ENCODE results near the gene GPX5.
A peak's percentile ranks its signal among the peaks of the same experiment; 100 is the strongest.
"Not testable (repeated sequence)": the region's sequence is repeated elsewhere in the genome, so short reads cannot be mapped to it uniquely, and the experiment has no call there.

Gene GPX5

DNA sequence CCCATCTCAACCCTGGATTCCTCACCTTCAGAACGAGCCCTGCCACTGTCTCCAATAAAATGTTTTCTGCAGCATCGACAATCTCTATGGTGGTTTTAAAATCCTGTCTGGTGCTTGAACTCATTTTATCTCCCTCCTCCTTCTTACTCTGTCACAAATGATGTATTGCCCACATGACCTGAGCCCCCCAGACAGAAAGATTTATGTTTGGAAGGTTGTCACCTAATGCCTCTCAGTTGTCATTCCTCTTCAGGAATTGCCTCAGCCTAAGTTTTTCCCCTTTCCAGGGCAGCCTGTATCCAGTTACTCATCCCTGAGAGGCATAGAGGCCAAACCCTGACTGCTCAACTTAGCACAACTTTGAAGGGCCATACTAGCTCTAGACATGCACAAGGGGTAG, 9.2 kb downstream of the GPX5 start:
- Mint-ChIP-seq H3K4me3 (no peak overlapping the region), H3K27me3 (ENCODE audit: low read depth) (peaks cover 70% of the 10 kb centered on the region), H3K4me1 (ENCODE audit: low read depth) (peaks cover 8% of the 10 kb centered on the region), H3K27ac (no peak overlapping the region), H3K9me3 (no peaks in the 10 kb centered on the region), H3K36me3 (ENCODE audit: low read depth) (no peaks in the 10 kb centered on the region)

DNA sequence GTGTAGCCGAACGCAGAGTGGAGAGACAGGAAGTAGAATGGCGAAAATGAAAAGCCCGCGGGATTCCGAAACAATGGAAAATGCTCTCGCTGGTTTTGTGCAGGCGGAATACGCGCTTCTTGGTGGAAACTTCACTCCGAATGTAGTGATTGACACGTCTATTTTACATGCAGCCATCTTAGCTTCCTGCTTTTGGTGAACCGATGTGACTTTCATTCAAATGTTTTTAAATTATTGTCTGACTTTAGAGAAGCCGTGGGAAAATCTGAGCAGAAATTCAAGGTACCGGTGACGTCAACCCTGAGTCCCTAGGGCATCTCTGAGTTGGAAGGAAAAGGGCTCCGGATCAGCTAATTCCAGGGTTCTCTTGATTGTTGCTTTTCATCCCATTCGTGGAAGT, 11.4 kb downstream of the GPX5 start:
- Mint-ChIP-seq H3K36me3 (ENCODE audit: low read depth) (no peaks in the 10 kb centered on the region), H3K4me1 (ENCODE audit: low read depth) (peaks cover 10% of the 10 kb centered on the region), H3K4me3 (peak overlapping the region; percentile 58), H3K9me3 (no peaks in the 10 kb centered on the region), H3K27me3 (ENCODE audit: low read depth) (peaks cover 65% of the 10 kb centered on the region), H3K27ac (no peak overlapping the region)

DNA sequence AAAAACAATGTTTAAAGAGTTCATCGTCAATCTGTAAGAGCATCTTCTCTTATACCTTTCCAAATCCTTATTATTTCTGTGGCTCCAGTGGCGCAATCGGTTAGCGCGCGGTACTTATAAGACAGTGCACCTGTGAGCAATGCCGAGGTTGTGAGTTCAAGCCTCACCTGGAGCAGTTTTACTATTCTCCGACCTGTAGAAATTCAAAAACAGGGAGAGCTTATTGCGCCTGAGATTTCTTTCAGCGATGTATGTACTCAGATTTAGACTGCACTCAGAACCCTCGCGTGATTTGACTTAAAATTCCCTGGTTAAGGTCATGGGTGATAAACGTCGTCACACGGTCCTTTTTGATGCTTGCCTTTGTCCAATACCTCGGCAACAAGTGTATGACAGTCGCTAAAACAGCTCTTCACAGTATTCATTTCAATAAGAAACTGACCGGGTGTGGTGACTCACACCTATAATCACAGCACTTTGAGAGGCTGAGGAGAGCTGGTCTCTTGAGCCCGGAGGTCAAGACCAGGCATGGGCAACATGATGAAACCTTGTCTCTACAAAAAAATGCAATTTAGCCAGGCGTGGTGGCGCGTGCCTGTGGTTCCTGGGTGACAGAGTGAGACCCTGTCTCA, 11.9 kb downstream of the GPX5 start:
- Mint-ChIP-seq H3K9me3 (no peaks in the 10 kb centered on the region), H3K4me3 (no peak overlapping the region), H3K4me1 (ENCODE audit: low read depth) (peaks cover 16% of the 10 kb centered on the region), H3K27me3 (ENCODE audit: low read depth) (peaks cover 70% of the 10 kb centered on the region), H3K27ac (no peak overlapping the region), H3K36me3 (ENCODE audit: low read depth) (no peaks in the 10 kb centered on the region)

DNA sequence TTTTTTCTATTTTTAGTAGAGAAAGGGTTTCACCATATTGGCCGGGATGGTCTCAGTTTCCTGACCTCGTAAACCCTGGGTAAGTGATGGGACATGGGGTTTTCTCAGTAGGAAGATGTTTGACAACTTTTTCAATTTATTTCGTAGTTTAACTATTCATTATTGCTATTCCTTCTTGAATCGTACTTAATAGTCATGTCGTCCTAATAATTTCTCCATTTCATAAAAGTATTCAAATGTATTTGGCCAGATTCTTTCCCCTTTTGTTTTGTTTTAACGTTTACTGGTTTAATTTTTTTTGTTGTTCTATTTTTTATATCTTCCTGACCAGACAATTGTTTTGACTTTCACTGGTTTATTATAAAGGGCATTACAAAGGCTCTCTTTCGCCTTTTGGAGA, 16.3 kb downstream of the GPX5 start:
- H3K4me3 Mint-ChIP-seq, result peak overlapping the region; percentile 83
- no peaks in the 10 kb centered on the region for H3K9me3 Mint-ChIP-seq
- peaks cover 70% of the 10 kb centered on the region for H3K27me3 Mint-ChIP-seq (ENCODE audit: low read depth)
- H3K36me3 Mint-ChIP-seq (ENCODE audit: low read depth), result peaks cover 3% of the 10 kb centered on the region
- peaks cover 24% of the 10 kb centered on the region for H3K4me1 Mint-ChIP-seq (ENCODE audit: low read depth)
- no peak overlapping the region for H3K27ac Mint-ChIP-seq

DNA sequence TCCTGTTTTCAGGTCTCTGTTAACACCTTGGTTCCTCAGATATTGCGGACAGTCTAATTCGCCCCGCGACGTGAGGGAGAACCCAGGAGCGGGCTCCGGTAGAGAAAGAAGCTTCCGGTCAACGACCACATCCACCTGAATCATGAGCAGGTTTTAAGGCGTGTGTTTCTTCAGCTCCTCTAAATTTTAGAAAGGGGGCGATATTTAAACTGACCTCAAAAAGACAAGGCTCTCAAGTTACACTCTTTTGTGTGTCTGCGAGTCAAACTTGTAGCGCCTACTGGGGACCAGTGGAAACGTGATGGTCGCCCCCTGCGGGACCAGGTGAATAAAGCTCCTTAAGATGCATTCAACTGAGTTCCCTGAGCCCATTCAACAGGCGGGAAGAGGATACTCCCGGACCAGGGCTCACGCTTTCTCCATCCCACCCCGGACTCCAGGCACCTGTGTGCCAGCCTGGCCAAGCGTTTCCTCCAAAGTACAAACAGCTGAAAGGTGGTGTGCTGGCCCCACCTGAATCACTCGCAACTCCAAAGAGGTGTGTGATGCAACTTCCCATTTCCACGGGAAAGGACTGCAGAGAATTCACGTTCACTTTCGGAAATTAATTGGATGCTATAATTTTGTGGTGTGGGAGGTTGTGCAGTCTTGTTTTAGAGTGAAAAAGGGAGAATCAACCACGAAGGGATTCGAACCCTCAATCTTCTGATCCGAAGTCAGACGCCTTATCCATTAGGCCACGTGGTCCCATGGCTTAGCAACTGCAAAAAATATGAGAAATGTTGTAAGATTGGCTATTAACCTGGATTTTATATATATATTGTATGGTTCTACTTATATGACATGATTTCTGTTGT, 17.0 kb downstream of the GPX5 start:
- no peaks in the 10 kb centered on the region for H3K9me3 Mint-ChIP-seq
- H3K27me3 Mint-ChIP-seq (ENCODE audit: low read depth), result peaks cover 72% of the 10 kb centered on the region
- peak overlapping the region; percentile 83 for H3K4me3 Mint-ChIP-seq
- peaks cover 3% of the 10 kb centered on the region for H3K36me3 Mint-ChIP-seq (ENCODE audit: low read depth)
- peak overlapping the region; percentile 74 for H3K27ac Mint-ChIP-seq
- peaks cover 22% of the 10 kb centered on the region for H3K4me1 Mint-ChIP-seq (ENCODE audit: low read depth)

DNA sequence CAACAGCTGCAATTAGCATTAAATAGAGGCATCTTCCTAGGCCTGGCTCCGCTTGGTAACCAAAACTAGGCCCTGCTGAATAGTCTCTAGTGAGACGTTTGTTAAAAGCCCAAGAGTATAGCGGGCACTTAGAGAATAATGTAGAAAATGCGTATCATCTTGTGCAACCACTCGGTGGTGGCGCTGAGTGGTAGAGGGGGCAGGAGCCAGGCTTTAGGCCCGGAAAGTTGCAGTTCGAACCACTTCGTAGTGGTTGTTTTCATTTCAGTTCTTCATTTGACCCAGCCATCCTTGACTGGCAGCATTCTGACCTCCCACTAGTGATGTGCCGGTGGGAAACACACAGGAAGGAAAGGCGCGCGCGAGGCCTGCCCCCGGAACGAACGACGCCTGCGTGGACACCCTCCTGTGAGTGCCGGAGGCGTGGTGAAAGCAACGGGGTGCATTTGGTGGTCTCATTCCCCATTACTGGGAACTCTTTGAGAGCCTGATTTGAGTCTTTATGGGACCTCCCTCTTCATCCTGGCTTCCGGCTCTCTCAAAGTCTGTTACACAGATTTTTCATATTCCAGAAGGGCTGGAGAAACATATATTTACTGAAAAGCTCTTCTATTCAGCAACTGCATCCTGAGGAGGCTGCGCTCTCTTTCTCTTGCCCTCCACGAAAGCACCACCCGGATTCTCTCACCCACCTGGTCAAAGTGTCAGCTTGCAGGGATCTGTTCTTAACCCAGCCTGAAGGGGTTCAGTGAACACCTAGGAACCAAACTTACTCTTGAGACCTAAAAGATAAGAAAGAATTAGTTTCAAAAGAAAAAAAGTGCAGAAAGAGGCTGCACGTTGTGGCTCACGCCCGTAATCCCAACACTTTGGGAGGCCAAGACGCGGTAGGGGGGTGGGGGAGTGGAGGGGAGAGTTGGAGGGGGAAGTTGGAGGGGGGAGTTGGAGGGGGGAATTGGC, 18.2 kb downstream of the GPX5 start:
- no peaks in the 10 kb centered on the region for H3K9me3 Mint-ChIP-seq
- H3K4me3 Mint-ChIP-seq, result peak overlapping the region; percentile 63
- peaks cover 3% of the 10 kb centered on the region for H3K36me3 Mint-ChIP-seq (ENCODE audit: low read depth)
- no peak overlapping the region for H3K27ac Mint-ChIP-seq
- H3K4me1 Mint-ChIP-seq (ENCODE audit: low read depth), result peaks cover 22% of the 10 kb centered on the region
- H3K27me3 Mint-ChIP-seq (ENCODE audit: low read depth), result peaks cover 72% of the 10 kb centered on the region

DNA sequence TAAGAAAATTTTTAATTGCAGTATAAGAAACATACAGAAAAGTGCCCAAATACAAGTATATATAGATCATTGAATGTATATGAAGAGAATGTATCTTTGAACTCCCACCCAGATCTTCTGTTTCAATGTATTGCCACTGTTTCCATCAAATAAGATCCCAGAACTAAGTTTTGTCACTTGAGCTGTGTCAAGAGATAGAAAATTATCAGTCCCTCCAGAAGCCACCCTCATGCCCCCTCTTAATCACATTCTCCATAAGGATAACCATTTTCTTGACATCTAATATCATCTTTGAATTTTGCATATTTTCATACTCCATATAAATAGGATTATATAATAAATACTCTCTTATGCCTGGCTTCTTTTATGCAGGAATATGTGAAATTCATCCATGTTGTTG, 20.3 kb downstream of the GPX5 start:
- Mint-ChIP-seq H3K9me3 (no peaks in the 10 kb centered on the region), H3K4me3 (no peak overlapping the region), H3K4me1 (ENCODE audit: low read depth) (peaks cover 22% of the 10 kb centered on the region), H3K27me3 (ENCODE audit: low read depth) (peaks cover 63% of the 10 kb centered on the region), H3K27ac (no peak overlapping the region), H3K36me3 (ENCODE audit: low read depth) (peaks cover 3% of the 10 kb centered on the region)

DNA sequence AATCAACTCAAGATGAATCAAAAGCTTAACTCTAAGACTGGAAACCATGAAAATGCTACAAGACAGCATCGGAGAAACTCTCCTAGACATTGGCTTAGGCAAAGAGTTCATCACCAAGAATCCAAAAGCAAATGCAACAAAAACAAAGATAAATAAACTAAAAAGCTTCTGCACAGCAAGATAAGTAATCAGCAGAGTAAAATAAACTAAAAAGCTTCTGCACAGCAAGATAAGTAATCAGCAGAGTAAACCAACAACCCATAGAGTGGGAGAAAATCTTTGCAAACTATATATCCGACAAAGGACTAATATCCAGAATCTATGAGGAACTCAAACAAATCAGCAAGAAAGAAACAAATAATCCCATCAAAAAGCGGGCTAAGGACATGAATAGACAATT, 21.3 kb downstream of the GPX5 start:
- not testable (repeated sequence) for H3K36me3 Mint-ChIP-seq (ENCODE audit: low read depth); H3K27ac Mint-ChIP-seq; H3K4me3 Mint-ChIP-seq; H3K9me3 Mint-ChIP-seq
- peaks cover 64% of the 10 kb centered on the region for H3K27me3 Mint-ChIP-seq (ENCODE audit: low read depth)
- H3K4me1 Mint-ChIP-seq (ENCODE audit: low read depth), result peaks cover 20% of the 10 kb centered on the region

DNA sequence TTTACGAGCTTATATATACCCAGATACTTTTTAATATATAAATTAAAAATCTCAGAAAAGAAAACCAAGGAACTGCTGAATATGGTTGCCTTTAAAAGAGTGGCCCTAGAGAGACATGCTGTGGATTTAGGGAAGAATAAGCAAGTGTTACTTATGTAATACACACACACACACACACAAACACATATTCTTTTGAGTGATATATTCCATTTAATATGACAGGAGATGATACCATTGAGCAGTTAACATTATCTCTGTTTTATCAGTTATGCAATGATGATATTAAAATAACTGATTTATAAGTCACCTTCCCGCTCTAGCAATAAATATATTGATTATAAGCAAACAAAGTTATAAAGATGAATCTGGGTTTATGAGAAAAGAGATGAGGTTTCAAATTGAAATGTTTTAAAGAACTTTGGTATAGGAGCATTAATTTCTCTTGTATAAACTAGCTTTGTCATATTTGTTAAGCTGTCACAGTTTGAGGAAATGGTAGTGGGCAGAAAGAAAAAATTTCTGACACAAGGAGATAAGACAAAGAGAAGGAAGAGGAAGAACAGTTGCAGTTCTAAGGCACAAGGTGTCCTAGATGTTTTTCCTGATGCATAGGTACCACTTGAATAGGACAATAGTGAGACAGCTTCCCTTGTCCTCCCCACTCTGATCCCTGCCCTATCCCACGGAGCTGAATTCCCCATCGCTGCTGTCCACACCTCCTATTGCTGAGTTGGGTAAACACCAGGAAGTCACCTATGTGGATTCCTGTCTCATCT, 26.4 kb downstream of the GPX5 start:
- Mint-ChIP-seq H3K27me3 (ENCODE audit: low read depth) (peaks cover 62% of the 10 kb centered on the region), H3K27ac (no peak overlapping the region), H3K9me3 (no peaks in the 10 kb centered on the region), H3K4me3 (no peak overlapping the region), H3K36me3 (ENCODE audit: low read depth) (no peaks in the 10 kb centered on the region), H3K4me1 (ENCODE audit: low read depth) (peaks cover 4% of the 10 kb centered on the region)

DNA sequence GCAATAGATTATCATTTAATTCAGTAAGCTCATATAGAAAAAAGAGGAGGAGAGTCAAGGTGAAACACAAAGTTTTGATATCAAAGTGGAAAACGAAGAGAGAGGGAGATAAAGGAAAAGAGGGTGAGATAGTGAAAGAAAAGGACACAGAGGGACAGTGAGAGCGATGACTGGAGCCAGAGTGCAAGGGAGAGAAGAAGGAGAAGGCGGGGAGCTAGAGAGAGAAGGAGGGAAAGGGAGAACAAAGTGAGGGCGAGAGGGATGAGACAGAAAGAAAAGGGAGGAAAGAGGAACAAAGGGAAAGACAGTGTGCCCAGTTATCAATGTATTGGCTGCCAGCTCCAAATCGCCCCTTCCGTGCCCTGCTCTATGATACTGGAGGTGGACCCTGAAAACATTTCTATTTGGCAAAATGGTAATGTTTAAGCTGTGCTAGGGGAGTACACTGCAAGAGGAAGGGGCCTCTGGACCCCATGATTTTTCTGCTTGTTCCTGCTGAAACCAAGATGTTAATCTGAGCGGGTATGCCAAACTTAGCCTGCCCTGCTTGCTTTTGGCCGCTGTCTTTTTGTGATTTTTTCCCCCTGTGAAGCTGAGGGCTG, 27.8 kb downstream of the GPX5 start:
- Mint-ChIP-seq H3K36me3 (ENCODE audit: low read depth) (no peaks in the 10 kb centered on the region), H3K9me3 (no peaks in the 10 kb centered on the region), H3K27ac (no peak overlapping the region), H3K27me3 (ENCODE audit: low read depth) (peaks cover 52% of the 10 kb centered on the region), H3K4me1 (ENCODE audit: low read depth) (peaks cover 4% of the 10 kb centered on the region), H3K4me3 (no peak overlapping the region)

DNA sequence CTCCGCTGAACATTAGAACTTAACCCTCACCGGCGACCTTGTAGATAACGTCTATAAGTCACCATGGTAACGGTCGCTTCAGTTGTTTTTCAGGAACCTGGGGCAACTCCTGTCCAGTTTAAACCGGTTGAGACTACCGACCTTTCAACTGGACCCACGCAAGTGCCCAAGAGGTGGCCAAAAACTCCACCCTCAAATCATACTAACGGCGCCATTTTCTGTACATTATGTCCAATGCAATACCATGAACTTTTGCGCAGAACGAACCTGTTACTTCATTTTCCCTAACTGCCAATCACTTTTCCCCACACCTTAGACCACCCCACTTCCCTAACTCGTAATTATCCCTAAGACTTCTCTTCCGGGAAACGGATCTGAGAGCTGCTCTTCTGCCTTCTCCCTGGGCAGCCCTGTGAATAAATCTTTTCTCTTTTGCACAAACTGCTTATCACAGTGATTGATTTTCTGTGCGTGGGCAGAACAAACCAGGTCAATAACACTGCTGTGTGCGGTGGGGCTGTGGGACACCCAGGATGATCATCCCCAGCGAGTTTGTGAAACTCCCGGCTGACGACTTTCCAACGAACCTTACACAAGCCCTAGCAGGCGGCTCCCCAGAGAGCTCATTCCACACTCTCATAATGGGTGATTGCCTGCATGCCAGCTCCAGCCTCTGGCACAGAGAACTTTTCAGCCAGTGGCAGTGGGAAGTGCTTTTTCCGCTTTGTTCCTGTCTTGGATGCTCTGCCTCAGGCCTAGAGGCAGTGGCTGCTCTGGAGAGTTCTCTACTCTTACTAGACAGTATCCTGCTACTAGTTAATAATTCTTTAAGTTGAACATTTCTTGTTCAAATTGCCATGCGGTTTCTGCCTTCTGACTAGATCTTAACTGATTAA, 28.6 kb downstream of the GPX5 start:
- H3K9me3 Mint-ChIP-seq, result no peaks in the 10 kb centered on the region
- peaks cover 48% of the 10 kb centered on the region for H3K27me3 Mint-ChIP-seq (ENCODE audit: low read depth)
- no peak overlapping the region for H3K4me3 Mint-ChIP-seq
- no peaks in the 10 kb centered on the region for H3K36me3 Mint-ChIP-seq (ENCODE audit: low read depth)
- H3K27ac Mint-ChIP-seq, result no peak overlapping the region
- H3K4me1 Mint-ChIP-seq (ENCODE audit: low read depth), result peaks cover 4% of the 10 kb centered on the region

DNA sequence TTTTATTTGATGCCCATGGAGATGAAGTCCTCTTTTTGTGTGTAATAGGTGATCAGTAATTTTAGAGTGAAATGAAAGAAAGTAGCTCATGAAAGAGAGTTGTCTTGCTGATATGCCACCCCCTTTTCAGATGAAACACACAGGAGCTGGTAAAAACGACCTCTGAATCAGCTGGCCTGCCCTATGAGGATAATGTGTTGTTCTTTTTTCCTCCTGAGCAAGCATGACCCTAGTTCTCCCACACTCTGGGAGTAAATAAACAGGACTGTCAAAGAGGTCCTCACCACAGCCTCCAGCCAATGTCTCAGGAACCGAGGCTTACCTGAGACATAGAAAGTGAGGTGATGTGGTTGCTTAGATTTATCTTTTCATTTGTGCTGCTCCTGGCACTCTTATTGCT, 29.5 kb downstream of the GPX5 start:
- Mint-ChIP-seq H3K36me3 (ENCODE audit: low read depth) (no peaks in the 10 kb centered on the region), H3K4me3 (no peak overlapping the region), H3K27me3 (ENCODE audit: low read depth) (peaks cover 51% of the 10 kb centered on the region), H3K4me1 (ENCODE audit: low read depth) (peaks cover 4% of the 10 kb centered on the region), H3K9me3 (no peaks in the 10 kb centered on the region), H3K27ac (no peak overlapping the region)

DNA sequence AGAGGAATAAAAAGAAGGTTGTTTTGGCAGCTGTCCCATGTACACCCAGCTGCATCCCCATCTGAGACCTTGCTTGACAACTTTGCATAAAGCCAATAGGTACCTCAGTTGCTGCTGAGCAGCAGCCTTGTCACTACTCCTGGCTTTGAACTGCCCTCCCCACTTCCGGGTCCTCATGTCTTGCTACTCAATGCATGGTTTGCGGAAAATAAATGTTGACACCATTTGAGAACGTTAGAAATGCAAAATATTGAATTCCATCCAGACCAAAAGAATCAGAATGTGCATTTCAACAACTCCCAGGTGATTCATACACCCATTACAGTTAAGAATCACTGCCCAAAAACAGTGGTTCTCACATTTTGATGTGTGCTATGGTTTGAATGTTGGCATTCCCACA, 32.9 kb downstream of the GPX5 start:
- Mint-ChIP-seq H3K4me3 (no peak overlapping the region), H3K27me3 (ENCODE audit: low read depth) (peaks cover 34% of the 10 kb centered on the region), H3K27ac (no peak overlapping the region), H3K36me3 (ENCODE audit: low read depth) (no peaks in the 10 kb centered on the region), H3K9me3 (no peaks in the 10 kb centered on the region), H3K4me1 (ENCODE audit: low read depth) (peaks cover 4% of the 10 kb centered on the region)

All from T-helper 1 cell treated with Interleukin-12 subunit alpha and Interleukin-12 subunit beta and Interleukin-4 antibody, amounts not matched to agents 30 μg/mL and 1 μg/mL, for 36 hours (primary cell).